K562 (cell line): Measurements from ENCODE around the gene TPRG1L.

Experiments
- CREBBP ChIP-seq: IDR thresholded peaks from one replicate; pipeline ENCODE4 v1.6.1; 2012; ENCODE audit warnings: low read depth, mild to moderate bottlenecking, control low read depth, inconsistent platforms, low read length
- FOXK2 ChIP-seq, 2 experiments: fragments of 450-650 bp; IDR thresholded peaks in 1 of 2; conservative IDR thresholded peaks in 1 of 2; 2 replicates each; pipeline ENCODE4 v1.6.1; 2016; ENCODE audit warnings: low read depth in 2 of 2, mild to moderate bottlenecking in 1 of 2
- KAT8 ChIP-seq: fragments of 450-650 bp; IDR thresholded peaks from 2 replicates; pipeline ENCODE4 v1.6.1; 2016; ENCODE audit warnings: low read depth, mild to moderate bottlenecking
- NCOA1 ChIP-seq: fragments of 450-650 bp; IDR thresholded peaks from 2 replicates; pipeline ENCODE4 v1.6.1; 2016; ENCODE audit warnings: low read depth
- NCOA2 ChIP-seq, 2 experiments: fragments of 450-650 bp; IDR thresholded peaks; 2 replicates each; pipeline ENCODE4 v1.6.1; 2018; ENCODE audit warnings: mild to moderate bottlenecking in 2 of 2, moderate library complexity in 1 of 2; ENCODE audit not compliant: partially characterized antibody in 2 of 2
- NELFE ChIP-seq: IDR thresholded peaks from 2 replicates; pipeline ENCODE4 v1.6.1; 2011; ENCODE audit warnings: mild to moderate bottlenecking; ENCODE audit not compliant: insufficient read depth, insufficient read length
- SIN3A ChIP-seq, 2 experiments: fragments of 150-350 bp in 1 of 2; IDR thresholded peaks; 2 replicates each; pipeline ENCODE4 v1.6.1; 2011 to 2016; ENCODE audit warnings: borderline replicate concordance in 2 of 2, low read depth in 2 of 2, low read length in 2 of 2, mild to moderate bottlenecking in 2 of 2, moderate library complexity in 2 of 2; ENCODE audit not compliant: control insufficient read depth in 1 of 2
- SNRNP70 ChIP-seq: fragments of 200-400 bp; formaldehyde crosslinking; optimal IDR thresholded peaks from 2 replicates; pipeline ENCODE3; 2017; ENCODE audit warnings: low read depth, low read length
- TARDBP ChIP-seq: fragments of 450-650 bp; IDR thresholded peaks from 2 replicates; pipeline ENCODE4 v1.6.1; 2016
- ZFX ChIP-seq: sonication (generic); formaldehyde crosslinking; IDR thresholded peaks from 2 replicates; pipeline ENCODE4 v1.8.0; 2022; ENCODE audit warnings: mild to moderate bottlenecking, missing genetic modification reagents, moderate library complexity
- ZNF764 ChIP-seq: fragments of 250-450 bp; sonication (Bioruptor Pico); IDR thresholded peaks from 2 replicates; pipeline ENCODE4 v1.4.0; 2020; ENCODE audit warnings: low read depth, mild to moderate bottlenecking, moderate library complexity
- TF ChIP-seq, protein P1 (sequence below): fragments of 450-650 bp; formaldehyde crosslinking; IDR thresholded peaks from 2 replicates; pipeline ENCODE4 v1.4.0; 2020; ENCODE audit warnings: mild to moderate bottlenecking, moderate library complexity
- TF ChIP-seq, protein P2 (sequence below): fragments of 450-650 bp; IDR thresholded peaks from 2 replicates; pipeline ENCODE4 v1.6.1; 2014; ENCODE audit warnings: low read depth, mild to moderate bottlenecking, moderate library complexity, borderline replicate concordance

DNA sequence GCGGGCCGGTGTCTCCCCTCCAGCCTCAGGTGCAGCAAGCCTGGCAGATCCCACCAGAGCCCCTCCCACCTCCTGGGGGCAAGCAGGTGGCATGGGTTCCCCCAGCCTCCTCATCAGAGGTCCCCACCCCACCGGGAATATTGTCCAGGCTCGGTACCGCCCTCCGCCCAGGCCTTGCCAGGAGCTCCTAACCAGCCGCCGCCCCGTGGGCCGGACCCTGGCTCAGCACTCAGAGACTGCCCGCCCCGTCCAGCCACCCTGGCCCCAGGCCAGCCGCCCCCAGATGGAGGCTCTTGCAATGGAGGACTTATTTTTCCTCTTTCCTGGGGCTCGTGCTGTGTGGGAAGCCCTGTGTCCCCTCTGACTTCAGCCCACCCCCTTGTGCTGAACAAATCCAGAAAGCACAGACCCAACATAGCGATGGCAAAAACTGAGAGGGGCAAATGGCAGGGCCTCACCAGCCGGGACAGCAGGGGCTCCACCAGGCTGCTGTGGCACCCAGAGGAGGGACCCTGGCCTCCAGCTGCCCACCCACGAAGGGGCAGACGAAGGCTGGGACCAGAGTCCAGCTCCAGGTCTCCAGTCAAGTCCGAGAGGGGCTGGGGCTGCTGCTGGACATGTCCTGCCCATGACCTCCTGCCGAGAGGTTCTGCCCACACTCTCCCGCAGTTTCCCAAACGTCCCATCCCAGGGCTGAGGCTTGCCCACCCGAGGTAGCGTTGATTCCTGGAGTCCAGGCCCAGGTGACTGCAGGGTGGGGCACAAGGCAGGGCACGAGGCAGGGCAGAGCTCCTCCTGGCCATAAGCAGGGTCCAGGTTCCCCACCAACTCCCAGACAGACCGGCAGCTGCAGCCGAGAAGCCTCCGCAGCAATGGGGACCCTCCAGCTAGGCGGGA, 21.0 kb upstream of the TPRG1L start:
- TF ChIP-seq, protein P1, sequence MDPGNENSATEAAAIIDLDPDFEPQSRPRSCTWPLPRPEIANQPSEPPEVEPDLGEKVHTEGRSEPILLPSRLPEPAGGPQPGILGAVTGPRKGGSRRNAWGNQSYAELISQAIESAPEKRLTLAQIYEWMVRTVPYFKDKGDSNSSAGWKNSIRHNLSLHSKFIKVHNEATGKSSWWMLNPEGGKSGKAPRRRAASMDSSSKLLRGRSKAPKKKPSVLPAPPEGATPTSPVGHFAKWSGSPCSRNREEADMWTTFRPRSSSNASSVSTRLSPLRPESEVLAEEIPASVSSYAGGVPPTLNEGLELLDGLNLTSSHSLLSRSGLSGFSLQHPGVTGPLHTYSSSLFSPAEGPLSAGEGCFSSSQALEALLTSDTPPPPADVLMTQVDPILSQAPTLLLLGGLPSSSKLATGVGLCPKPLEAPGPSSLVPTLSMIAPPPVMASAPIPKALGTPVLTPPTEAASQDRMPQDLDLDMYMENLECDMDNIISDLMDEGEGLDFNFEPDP: no peak
- no peak for TF ChIP-seq SIN3A (IDR thresholded peaks at IDR 0.05; ENCODE audit: borderline replicate concordance in 2 of 2, control insufficient read depth in 1 of 2, low read depth in 2 of 2, low read length in 2 of 2)
- TF ChIP-seq CREBBP: no peak
- no peak for TF ChIP-seq ZFX (CRISPR knock-in tag)
- no peak for TF ChIP-seq SNRNP70
- TF ChIP-seq, protein P2, sequence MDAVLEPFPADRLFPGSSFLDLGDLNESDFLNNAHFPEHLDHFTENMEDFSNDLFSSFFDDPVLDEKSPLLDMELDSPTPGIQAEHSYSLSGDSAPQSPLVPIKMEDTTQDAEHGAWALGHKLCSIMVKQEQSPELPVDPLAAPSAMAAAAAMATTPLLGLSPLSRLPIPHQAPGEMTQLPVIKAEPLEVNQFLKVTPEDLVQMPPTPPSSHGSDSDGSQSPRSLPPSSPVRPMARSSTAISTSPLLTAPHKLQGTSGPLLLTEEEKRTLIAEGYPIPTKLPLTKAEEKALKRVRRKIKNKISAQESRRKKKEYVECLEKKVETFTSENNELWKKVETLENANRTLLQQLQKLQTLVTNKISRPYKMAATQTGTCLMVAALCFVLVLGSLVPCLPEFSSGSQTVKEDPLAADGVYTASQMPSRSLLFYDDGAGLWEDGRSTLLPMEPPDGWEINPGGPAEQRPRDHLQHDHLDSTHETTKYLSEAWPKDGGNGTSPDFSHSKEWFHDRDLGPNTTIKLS: no peak
- TF ChIP-seq TARDBP: no peak
- TF ChIP-seq NELFE: no peak
- no peak for TF ChIP-seq NCOA2 (IDR thresholded peaks at IDR 0.05; ENCODE audit: partially characterized antibody in 2 of 2)
- TF ChIP-seq ZNF764 (CRISPR knock-in tag): no peak
- no peak for TF ChIP-seq KAT8
- no peak for TF ChIP-seq NCOA1
- TF ChIP-seq FOXK2 (conservative IDR thresholded peaks at IDR 0.05 in 1 of 2, IDR thresholded peaks at IDR 0.05 in 1 of 2; ENCODE audit: low read depth in 2 of 2): no peak
